ENCODE data around the gene POLE2. TPM values are rescaled to one million over a fixed set of nuclear protein-coding genes. Genes with fewer than 3 reads are reported as not detected.
"Not testable (repeated sequence)": the region's sequence is repeated elsewhere in the genome, so short reads cannot be mapped to it uniquely, and the experiment has no call there.

The POLE2 gene
- total RNA-seq, 1 donor from 2014 or later, result 3.0 TPM

- no peaks in the 10 kb centered on the region for H3K36me3 Mint-ChIP-seq (ENCODE audit: low read depth, unreplicated experiment)
- no peak for FAIRE-seq
Observed at GRCh38 chr14:49673586-49673985, 14.4 kb downstream of the POLE2 start.

GRCh38 chr14:49670475-49670874 is 17.5 kb downstream of the POLE2 start:
- Histone ChIP-seq H3K79me2 (ENCODE audit: insufficient read depth, low read length) (no peaks in the 10 kb centered on the region), H3K27ac (ENCODE audit: low read depth, low read length) (no peak overlapping the region), H2AFZ (ENCODE audit: low read depth, low read length) (no peak overlapping the region), H3K9ac (ENCODE audit: low read length) (no peak overlapping the region), H3K36me3 (ENCODE audit: insufficient read depth, low read length) (peaks cover 2% of the 10 kb centered on the region), H4K20me1 (ENCODE audit: insufficient read depth, low read length) (no peaks in the 10 kb centered on the region), H3K27me3 (ENCODE audit: insufficient read depth, low read length) (no peaks in the 10 kb centered on the region), H3K4me3 (ENCODE audit: insufficient read depth, low read depth, low read length) (no peak overlapping the region), H3K4me2 (ENCODE audit: low read length) (no peak overlapping the region), H3K4me1 (ENCODE audit: insufficient read depth, low read length) (no peaks in the 10 kb centered on the region), H3K9me3 (ENCODE audit: insufficient read depth, low read depth, low read length) (no peaks in the 10 kb centered on the region)
- FAIRE-seq, result no peak
- no peak for DNase-seq (ENCODE audit: low read depth)
- H3K36me3 Mint-ChIP-seq (ENCODE audit: low read depth, unreplicated experiment), result no peaks in the 10 kb centered on the region
- no peak overlapping the region for H3K4me3 Mint-ChIP-seq (ENCODE audit: unreplicated experiment)
- no peaks in the 10 kb centered on the region for H3K9me3 Mint-ChIP-seq (ENCODE audit: unreplicated experiment)
- no peak overlapping the region for H3K27ac Mint-ChIP-seq (ENCODE audit: unreplicated experiment)
- TF ChIP-seq EZH2 (IDR thresholded peaks at IDR 0.05; ENCODE audit: insufficient read depth, low read length), result no peak
- TF ChIP-seq CTCF (IDR thresholded peaks at IDR 0.05; ENCODE audit: insufficient read depth, low read depth, low read length), result no peak
- no peaks in the 10 kb centered on the region for H3K4me1 Mint-ChIP-seq (ENCODE audit: low read depth, unreplicated experiment)
- H3K27me3 Mint-ChIP-seq (ENCODE audit: low read depth, unreplicated experiment), result no peaks in the 10 kb centered on the region

More at GRCh38 chr14:49673586-49673985, 14.4 kb downstream of the POLE2 start:
- H3K4me2 ChIP-seq (ENCODE audit: low read length), result no peak overlapping the region
- H3K4me3 ChIP-seq (ENCODE audit: insufficient read depth, low read depth, low read length), result no peak overlapping the region
- no peaks in the 10 kb centered on the region for H3K27me3 ChIP-seq (ENCODE audit: insufficient read depth, low read length)
- TF ChIP-seq EZH2 (IDR thresholded peaks at IDR 0.05; ENCODE audit: insufficient read depth, low read length) (no peak), CTCF (IDR thresholded peaks at IDR 0.05; ENCODE audit: insufficient read depth, low read depth, low read length) (no peak)
- H3K9me3 ChIP-seq (ENCODE audit: insufficient read depth, low read depth, low read length), result no peaks in the 10 kb centered on the region
- H3K9me3 Mint-ChIP-seq (ENCODE audit: unreplicated experiment), result no peaks in the 10 kb centered on the region
- no peaks in the 10 kb centered on the region for H3K27me3 Mint-ChIP-seq (ENCODE audit: low read depth, unreplicated experiment)
- H3K9ac ChIP-seq (ENCODE audit: low read length), result no peak overlapping the region
- no peaks in the 10 kb centered on the region for H3K4me1 ChIP-seq (ENCODE audit: insufficient read depth, low read length)
- H2AFZ ChIP-seq (ENCODE audit: low read depth, low read length), result no peak overlapping the region
- DNase-seq (ENCODE audit: low read depth), result no peak
- no peak overlapping the region for H3K27ac ChIP-seq (ENCODE audit: low read depth, low read length)
- H3K4me1 Mint-ChIP-seq (ENCODE audit: low read depth, unreplicated experiment), result no peaks in the 10 kb centered on the region
- H3K4me3 Mint-ChIP-seq (ENCODE audit: unreplicated experiment), result no peak overlapping the region
- H3K27ac Mint-ChIP-seq (ENCODE audit: unreplicated experiment), result no peak overlapping the region
- H3K79me2 ChIP-seq (ENCODE audit: insufficient read depth, low read length), result no peaks in the 10 kb centered on the region
- H3K36me3 ChIP-seq (ENCODE audit: insufficient read depth, low read length), result no peaks in the 10 kb centered on the region
- H4K20me1 ChIP-seq (ENCODE audit: insufficient read depth, low read length), result no peaks in the 10 kb centered on the region

GRCh38 chr14:49659526-49660455 is 28.2 kb downstream of the POLE2 start:
- Mint-ChIP-seq H3K27me3 (ENCODE audit: low read depth, unreplicated experiment) (no peaks in the 10 kb centered on the region), H3K36me3 (ENCODE audit: low read depth, unreplicated experiment) (no peaks in the 10 kb centered on the region), H3K9me3 (ENCODE audit: unreplicated experiment) (no peaks in the 10 kb centered on the region), H3K4me1 (ENCODE audit: low read depth, unreplicated experiment) (no peaks in the 10 kb centered on the region), H3K4me3 (ENCODE audit: unreplicated experiment) (no peak overlapping the region), H3K27ac (ENCODE audit: unreplicated experiment) (no peak overlapping the region)
- Histone ChIP-seq H3K4me3 (ENCODE audit: insufficient read depth, low read depth, low read length) (no peak overlapping the region), H2AFZ (ENCODE audit: low read depth, low read length) (no peak overlapping the region), H3K36me3 (ENCODE audit: insufficient read depth, low read length) (no peaks in the 10 kb centered on the region), H3K9me3 (ENCODE audit: insufficient read depth, low read depth, low read length) (no peaks in the 10 kb centered on the region), H3K4me1 (ENCODE audit: insufficient read depth, low read length) (no peaks in the 10 kb centered on the region), H3K4me2 (ENCODE audit: low read length) (no peak overlapping the region), H3K27me3 (ENCODE audit: insufficient read depth, low read length) (no peaks in the 10 kb centered on the region), H3K9ac (ENCODE audit: low read length) (no peak overlapping the region), H3K27ac (ENCODE audit: low read depth, low read length) (no peak overlapping the region), H4K20me1 (ENCODE audit: insufficient read depth, low read length) (no peaks in the 10 kb centered on the region), H3K79me2 (ENCODE audit: insufficient read depth, low read length) (no peaks in the 10 kb centered on the region)
- FAIRE-seq (no peak), DNase-seq (ENCODE audit: low read depth) (no peak)
- TF ChIP-seq EZH2 (IDR thresholded peaks at IDR 0.05; ENCODE audit: insufficient read depth, low read length), result no peak
- TF ChIP-seq CTCF (IDR thresholded peaks at IDR 0.05; ENCODE audit: insufficient read depth, low read depth, low read length), result no peak

- DNase-seq (ENCODE audit: low read depth); H3K9me3 Mint-ChIP-seq (ENCODE audit: unreplicated experiment); H3K4me1 Mint-ChIP-seq (ENCODE audit: low read depth, unreplicated experiment); H3K4me3 Mint-ChIP-seq (ENCODE audit: unreplicated experiment); H3K4me3 ChIP-seq (ENCODE audit: insufficient read depth, low read depth, low read length); H3K27ac Mint-ChIP-seq (ENCODE audit: unreplicated experiment); H3K27me3 ChIP-seq (ENCODE audit: insufficient read depth, low read length); H3K4me1 ChIP-seq (ENCODE audit: insufficient read depth, low read length); H3K27ac ChIP-seq (ENCODE audit: low read depth, low read length); H3K4me2 ChIP-seq (ENCODE audit: low read length); H3K9ac ChIP-seq (ENCODE audit: low read length); H3K79me2 ChIP-seq (ENCODE audit: insufficient read depth, low read length); H2AFZ ChIP-seq (ENCODE audit: low read depth, low read length); H4K20me1 ChIP-seq (ENCODE audit: insufficient read depth, low read length); H3K27me3 Mint-ChIP-seq (ENCODE audit: low read depth, unreplicated experiment); H3K9me3 ChIP-seq (ENCODE audit: insufficient read depth, low read depth, low read length); FAIRE-seq; H3K36me3 ChIP-seq (ENCODE audit: insufficient read depth, low read length); H3K36me3 Mint-ChIP-seq (ENCODE audit: low read depth, unreplicated experiment): not testable (repeated sequence)
Observed at GRCh38 chr14:49657500-49657899, 30.5 kb downstream of the POLE2 start.
